Ishikawa (cell line): ENCODE measurements around the gene RTN4R.

Source experiments
- CEBPB ChIP-seq: IDR thresholded peaks from 2 replicates; pipeline ENCODE4 v1.6.1; 2012
- CREB1 ChIP-seq: IDR thresholded peaks from 2 replicates; pipeline ENCODE4 v1.6.1; 2012; ENCODE audit warnings: low read depth
- EGR1 ChIP-seq: IDR thresholded peaks from 2 replicates; pipeline ENCODE4 v1.6.1; 2012
- EP300 ChIP-seq: IDR thresholded peaks from 2 replicates; pipeline ENCODE4 v1.6.1; 2012; ENCODE audit warnings: borderline replicate concordance
- RAD21 ChIP-seq: IDR thresholded peaks from 2 replicates; pipeline ENCODE4 v1.6.1; 2012; ENCODE audit warnings: low read depth
- TAF1 ChIP-seq: IDR thresholded peaks from 2 replicates; pipeline ENCODE4 v1.6.1; 2012; ENCODE audit warnings: low read depth, mild to moderate bottlenecking
- TCF12 ChIP-seq: IDR thresholded peaks from 2 replicates; pipeline ENCODE4 v1.6.1; 2012; ENCODE audit warnings: low read depth
- TEAD4 ChIP-seq: IDR thresholded peaks from 2 replicates; pipeline ENCODE4 v1.6.1; 2012
- YY1 ChIP-seq: IDR thresholded peaks from 2 replicates; pipeline ENCODE4 v1.6.1; 2012; ENCODE audit warnings: low read depth
- ZBTB7A ChIP-seq: IDR thresholded peaks from 2 replicates; pipeline ENCODE4 v1.6.1; 2012; ENCODE audit warnings: low read depth
- TF ChIP-seq, protein P1 (sequence below): IDR thresholded peaks from 2 replicates; pipeline ENCODE4 v1.6.1; 2012
- TF ChIP-seq, protein P2 (sequence below): IDR thresholded peaks from 2 replicates; pipeline ENCODE4 v1.6.1; 2012; ENCODE audit warnings: low read depth, mild to moderate bottlenecking
- TF ChIP-seq, protein P3 (sequence below): IDR thresholded peaks from 2 replicates; pipeline ENCODE4 v1.6.1; 2012

The RTN4R gene

DNA sequence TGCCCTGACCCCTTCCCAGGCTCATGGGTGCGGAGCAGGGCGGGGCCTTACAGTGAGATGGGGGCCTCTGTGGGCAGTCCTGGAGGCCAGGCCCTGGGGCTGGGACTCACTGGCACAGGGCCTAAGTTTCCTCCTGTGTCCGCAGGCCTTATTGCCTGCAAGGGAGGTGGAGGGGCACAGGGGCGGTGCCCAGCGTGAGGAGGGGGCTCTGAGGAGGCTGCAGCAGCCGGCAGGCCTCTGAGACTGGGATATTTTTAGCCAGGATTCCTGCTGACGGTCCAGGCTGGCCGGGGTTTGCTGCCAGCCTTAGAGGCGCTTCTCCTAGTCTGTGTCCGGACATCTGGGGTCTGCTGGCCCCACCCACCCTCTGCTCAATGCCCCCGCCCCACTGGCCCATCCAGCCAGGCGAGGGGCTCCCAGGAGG lies 5.7 kb upstream of the RTN4R start:
- TF ChIP-seq TCF12 = no peak

DNA sequence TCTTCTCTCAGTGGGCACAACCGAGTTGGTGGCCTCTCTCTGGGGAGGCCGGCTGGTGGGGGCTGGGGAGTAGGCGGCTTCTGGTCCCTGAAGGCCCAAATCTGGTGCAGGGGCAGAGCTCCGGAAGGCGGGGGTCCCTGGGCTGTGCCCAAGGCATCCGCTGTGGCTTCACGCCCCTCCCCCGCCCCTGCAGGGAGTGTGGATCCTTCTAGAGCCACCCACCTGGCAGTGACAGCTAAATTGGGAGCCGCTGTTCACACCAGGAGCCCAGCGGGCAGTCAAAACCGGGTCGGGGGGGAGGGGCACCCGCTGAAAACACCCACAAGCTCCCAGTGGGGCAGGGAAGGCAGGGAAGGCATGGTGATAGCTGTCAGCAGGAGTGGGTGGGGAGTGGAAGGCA lies 4.6 kb upstream of the RTN4R start:
- TF ChIP-seq EGR1 (no peak), EP300 (no peak), TCF12 (no peak), YY1 (no peak), CREB1 (no peak), CEBPB (no peak), TAF1 (no peak), RAD21 (no peak)
- TF ChIP-seq, protein P1, sequence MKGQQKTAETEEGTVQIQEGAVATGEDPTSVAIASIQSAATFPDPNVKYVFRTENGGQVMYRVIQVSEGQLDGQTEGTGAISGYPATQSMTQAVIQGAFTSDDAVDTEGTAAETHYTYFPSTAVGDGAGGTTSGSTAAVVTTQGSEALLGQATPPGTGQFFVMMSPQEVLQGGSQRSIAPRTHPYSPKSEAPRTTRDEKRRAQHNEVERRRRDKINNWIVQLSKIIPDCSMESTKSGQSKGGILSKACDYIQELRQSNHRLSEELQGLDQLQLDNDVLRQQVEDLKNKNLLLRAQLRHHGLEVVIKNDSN = no peak
- TF ChIP-seq, protein P2, sequence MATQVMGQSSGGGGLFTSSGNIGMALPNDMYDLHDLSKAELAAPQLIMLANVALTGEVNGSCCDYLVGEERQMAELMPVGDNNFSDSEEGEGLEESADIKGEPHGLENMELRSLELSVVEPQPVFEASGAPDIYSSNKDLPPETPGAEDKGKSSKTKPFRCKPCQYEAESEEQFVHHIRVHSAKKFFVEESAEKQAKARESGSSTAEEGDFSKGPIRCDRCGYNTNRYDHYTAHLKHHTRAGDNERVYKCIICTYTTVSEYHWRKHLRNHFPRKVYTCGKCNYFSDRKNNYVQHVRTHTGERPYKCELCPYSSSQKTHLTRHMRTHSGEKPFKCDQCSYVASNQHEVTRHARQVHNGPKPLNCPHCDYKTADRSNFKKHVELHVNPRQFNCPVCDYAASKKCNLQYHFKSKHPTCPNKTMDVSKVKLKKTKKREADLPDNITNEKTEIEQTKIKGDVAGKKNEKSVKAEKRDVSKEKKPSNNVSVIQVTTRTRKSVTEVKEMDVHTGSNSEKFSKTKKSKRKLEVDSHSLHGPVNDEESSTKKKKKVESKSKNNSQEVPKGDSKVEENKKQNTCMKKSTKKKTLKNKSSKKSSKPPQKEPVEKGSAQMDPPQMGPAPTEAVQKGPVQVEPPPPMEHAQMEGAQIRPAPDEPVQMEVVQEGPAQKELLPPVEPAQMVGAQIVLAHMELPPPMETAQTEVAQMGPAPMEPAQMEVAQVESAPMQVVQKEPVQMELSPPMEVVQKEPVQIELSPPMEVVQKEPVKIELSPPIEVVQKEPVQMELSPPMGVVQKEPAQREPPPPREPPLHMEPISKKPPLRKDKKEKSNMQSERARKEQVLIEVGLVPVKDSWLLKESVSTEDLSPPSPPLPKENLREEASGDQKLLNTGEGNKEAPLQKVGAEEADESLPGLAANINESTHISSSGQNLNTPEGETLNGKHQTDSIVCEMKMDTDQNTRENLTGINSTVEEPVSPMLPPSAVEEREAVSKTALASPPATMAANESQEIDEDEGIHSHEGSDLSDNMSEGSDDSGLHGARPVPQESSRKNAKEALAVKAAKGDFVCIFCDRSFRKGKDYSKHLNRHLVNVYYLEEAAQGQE = no peak
- TF ChIP-seq, protein P3, sequence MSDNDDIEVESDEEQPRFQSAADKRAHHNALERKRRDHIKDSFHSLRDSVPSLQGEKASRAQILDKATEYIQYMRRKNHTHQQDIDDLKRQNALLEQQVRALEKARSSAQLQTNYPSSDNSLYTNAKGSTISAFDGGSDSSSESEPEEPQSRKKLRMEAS = no peak

DNA sequence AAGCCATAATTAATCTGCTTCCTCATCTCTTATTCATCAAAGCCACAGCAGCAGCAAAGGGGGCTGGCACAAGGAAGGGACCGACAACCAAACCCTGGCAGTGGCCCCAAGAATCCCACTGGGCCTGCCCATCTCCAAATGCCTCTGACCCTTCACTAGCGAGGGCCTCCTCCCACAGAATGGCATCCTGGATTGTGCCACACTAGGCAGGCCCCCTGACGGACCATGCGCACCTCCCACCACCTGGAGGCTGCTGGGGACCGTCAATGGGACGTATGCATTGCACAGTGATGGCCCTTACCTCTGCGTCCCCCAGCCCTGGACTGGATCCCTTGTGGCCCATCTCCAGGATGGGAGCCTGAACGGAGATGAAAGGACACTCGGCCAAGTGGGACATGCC lies 4.1 kb upstream of the RTN4R start:
- no peak for TF ChIP-seq TEAD4

DNA sequence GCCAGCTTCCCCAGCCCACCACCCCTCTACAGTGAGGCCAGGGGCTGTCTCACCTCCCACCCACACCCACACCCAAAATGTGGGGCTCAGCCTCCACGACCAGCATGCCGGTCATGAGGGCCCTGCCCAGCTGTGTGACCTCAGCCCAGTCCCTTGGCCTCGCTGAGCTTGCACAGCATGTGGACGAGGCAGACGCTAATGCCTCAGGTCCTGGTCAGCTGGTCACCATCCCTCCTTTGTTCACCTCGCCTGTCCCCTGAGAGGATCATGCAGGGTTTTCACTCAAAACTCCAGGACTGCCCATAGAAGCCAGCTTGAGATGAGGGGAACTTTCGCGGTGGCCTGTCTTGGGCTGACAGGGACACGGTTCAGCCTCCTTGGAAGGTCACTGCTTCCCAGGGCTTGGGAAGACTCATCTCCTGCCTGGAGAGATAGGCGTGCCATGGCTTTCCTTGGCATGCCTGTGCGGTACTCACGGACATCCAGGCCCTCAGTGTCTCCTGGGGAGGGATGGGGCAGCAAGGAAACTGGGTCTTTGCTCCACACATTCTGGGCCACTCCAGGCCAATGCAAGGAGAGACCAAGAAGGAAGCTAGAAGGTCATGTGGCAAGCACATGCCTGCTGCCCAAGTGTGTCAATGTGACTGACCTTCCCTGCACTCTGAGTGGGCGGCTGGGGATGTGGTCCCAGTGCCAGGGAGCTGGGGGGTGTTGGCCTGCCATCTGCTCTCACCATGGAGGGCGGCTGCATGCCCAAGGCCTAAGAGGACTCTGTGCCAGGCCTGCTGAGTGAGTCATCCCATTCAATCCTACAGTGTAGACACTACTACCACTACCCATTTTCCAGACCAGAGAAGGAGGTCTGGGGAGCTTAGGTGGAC lies 3.2 kb upstream of the RTN4R start:
- TF ChIP-seq TAF1 (no peak), EGR1 (no peak)
- TF ChIP-seq, protein P1 = no peak

DNA sequence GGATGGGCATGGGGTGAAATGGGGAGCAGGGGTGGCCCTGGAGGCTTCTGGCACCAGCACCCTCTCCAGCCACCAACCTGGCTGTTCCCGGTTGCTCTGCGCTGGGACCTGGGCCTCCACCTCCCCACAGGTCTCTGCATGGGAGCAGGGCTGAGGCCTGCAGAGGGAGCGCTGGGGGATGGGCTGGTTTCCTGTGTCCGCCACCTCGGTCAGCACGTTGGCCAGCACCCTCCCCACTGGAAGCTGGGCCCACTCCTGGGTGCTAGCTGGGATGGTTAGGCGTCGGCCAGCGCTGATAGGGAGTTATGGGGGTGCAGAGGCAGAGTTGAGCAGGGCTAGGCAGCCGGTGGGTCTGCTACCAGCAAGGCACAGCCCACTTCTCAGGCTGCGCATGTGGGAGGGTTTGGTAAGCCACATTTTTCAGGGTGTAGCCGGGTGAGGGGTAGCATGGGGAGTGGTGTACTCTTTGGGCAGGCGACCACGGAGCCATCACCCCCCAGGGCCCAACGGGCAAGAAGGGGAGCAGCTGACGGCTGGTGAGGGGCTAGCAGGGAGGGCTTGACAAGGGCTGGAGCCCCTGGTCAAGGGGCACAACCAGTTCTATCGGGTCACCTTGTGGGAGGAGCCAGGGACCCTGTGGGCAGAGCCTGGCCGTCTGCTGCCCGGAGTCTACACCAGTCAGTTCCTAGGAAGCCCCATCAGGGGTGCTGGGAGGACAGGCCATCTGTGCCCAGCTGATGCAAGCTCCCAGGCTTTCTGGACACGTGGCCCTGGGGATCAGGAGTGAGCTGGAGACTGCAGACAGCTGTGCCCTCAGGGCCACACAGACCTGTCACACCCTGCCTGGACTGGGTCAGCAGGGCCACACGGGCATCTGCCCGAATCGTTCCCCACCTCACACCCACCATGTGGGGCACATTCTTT lies 2.3 kb upstream of the RTN4R start:
- TF ChIP-seq, protein P2 = peak; percentile 76

DNA sequence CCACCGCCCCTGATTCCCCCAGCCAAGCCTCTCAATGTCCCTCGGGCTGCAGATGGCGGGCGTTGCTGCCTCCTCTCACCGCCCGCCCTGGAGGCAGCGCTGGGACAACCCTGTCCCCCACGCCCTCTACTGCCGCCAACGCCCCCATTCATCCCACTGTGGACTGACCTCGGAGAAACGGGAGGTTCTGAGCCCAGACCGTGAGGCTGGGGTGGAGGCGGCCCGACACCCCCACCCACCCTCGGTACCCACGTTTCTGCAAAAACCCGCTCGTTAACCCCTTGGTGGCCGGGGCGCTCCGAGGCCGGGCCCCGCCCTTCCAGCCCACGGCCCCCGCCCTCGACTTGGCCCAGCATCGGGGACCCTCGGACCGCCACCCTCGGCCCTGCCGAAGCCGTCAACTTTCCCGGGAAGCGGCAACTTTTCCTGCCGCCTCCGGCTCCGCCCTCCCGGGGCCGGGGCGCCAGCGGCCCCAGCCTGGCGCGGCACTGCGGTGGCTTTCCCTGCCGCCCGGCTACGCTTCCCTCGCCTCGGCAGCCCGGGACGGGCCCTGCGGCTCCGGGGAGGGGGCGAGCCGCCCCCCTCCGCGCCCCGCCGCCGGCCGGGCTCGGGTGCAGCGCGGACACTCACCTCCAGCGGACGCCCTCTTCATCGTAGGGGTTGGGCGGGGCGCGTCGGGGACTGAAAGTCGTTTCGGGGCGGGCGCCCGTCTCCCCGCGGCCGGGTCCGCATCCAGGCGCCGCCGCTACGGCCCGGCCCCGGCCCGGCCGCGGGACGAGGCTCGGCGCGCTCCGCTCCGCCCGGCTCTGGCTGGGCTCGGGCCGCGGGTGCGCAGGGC lies 458 bp downstream of the RTN4R start:
- TF ChIP-seq, protein P3 = peak; percentile 69
- peak; percentile 78 for TF ChIP-seq ZBTB7A
- TF ChIP-seq EGR1 = no peak
- TF ChIP-seq CEBPB = no peak
